Measurements from ENCODE around the gene PAK2.
"Not testable (repeated sequence)": the region's sequence is repeated elsewhere in the genome, so short reads cannot be mapped to it uniquely, and the experiment has no call there.

The PAK2 gene

DNA sequence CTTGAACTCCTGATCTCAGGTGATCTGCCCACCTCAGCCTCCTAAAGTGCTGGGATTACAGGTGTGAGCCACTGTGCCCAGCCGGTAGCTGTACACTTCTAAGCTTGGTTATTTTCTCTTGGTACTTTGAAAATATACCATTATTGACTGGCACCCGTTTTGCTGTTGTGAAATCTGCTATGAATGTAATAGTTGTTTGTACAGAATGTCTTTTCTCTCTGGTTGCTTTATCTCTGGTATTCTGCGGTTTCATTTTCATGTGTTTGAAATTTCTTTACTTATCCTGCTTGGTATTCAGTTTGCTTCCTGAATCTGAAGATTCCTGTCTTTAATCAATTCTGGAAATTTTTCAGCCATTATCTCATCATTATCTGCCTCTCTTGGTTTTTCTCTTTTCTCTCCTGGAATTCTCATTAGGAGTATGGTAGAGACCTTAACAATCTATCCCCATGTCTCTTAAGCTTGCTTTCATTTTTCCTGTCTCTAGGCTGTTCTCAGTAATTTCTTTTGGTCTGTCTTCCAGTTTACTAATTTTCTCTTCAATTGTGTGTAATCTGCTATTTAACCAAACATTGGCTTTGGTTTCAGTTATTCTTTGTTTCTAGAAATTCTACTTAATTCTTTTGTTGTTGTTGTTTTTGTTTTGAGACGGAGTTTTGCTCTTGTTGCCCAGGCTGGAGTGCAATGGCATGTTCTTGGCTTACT lies 2.8 kb upstream of the PAK2 start:
- no peak for DNase-seq

DNA sequence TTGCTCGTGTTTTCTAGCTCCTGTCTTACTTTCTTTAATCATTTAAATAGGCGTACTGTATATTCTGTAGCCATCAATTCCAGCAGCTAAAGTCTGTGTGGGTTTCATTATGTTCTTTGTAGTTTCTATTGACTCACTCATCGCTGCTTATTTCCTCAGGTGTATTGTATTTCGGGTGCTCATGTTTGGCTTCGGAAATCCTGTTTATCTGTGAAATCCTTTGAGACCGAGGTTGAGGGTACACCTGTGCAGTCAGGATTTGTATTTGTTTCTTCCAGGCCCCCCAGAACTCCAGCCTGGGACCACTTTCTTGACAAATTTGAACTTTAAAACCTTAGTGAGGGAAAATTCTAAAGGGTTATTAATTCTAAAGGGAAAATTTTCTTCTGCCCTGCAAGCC lies 2.0 kb upstream of the PAK2 start:
- no peak for DNase-seq

DNA sequence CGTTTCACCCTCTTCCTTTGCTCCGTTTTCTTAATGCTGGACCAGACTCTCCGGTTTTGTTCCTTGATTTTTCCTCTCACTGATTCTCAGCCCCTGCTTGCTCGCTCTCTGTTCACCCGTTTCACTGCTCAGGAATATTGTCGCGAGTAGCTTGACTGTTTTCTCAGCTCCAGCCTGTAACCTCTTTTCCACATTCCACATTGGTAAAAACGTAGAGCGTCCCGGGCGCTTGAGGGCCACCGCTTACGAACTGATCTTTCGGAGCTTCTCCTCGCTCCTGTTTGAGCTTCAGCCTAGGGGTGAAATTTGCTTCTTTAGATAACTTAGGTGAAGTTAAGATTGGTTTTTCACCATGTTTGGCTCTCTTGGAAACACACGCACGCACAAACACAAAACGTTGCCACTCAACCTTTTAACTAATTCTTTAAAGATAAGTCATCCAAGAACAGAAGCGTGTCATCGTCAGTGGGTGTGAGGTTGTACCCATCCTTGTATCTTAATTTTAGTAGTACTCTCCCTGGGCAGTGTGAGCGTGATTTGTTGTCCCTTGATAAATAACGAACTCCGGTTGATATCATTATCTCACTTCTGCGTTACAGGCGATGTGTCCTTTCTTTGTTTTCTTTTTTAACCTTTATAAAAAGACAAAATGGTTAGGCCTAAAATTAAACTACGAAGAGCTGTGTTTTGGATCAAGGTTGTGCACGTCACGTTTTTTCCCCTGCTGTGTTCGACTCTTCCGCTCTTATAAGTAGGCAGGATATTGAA lies 1.0 kb downstream of the PAK2 start:
- DNase-seq, result peak; percentile 58

DNA sequence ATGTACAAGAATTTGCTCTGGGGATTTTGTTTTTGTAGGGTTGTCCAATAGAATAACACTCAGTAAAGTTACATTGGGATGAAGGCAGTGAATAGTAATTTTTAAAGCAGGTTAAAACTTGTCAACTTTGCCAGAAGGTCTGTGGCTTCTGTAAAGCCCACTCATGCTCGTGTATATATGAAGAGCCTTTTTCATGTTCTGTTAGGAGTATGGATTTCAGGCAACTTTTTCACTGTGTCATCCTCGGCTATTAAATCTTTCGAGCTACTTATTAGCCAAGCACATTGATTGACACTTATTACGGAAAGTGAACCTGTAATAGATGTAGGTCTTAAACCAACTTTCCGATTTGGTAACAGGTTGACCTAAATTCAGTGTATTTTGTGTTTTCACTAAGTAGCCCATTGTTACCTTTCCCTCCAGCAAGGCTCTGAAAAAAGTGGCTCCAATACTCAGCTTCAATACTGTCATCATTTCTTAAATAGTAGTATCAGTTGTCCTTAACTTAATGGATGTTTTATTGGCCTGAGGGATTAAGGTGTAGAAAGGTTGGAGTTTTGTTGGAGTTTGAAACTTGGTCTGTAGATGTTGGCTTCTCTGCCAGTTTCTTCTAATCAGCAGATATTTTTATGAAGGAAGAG lies 1.7 kb downstream of the PAK2 start:
- no peak for DNase-seq

GRCh38 chr3:196743569-196743968 lies 3.9 kb downstream of the PAK2 start:
- DNase-seq, result not testable (repeated sequence)

GRCh38 chr3:196749125-196749524 lies 9.5 kb downstream of the PAK2 start:
- no peak for DNase-seq

DNA sequence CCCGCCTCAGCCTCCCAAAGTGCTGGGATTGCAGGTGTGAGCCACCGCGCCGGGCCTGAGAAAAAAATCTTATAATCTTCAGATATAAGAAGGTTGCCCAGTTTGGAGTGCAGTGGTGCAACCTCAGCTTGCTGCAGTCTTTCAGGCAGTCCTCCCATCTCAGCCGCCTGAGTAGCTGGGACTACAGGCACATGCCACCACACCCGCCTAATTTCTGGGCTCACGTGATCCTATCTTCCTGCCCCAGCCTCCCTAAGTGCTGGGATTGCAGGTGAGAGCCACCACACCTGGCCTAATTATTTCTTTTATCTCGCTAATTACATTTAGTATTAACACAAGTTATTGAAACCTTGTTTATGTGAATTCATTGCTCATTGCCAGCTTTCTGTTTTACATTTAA lies 13.5 kb downstream of the PAK2 start:
- no peak for DNase-seq

GRCh38 chr3:196754091-196754981 lies 14.7 kb downstream of the PAK2 start:
- no peak for DNase-seq

- DNase-seq, result no peak
Observed at GRCh38 chr3:196756732-196757131, 17.1 kb downstream of the PAK2 start.

- DNase-seq, result no peak
Observed at GRCh38 chr3:196757876-196758739, 18.5 kb downstream of the PAK2 start.

DNA sequence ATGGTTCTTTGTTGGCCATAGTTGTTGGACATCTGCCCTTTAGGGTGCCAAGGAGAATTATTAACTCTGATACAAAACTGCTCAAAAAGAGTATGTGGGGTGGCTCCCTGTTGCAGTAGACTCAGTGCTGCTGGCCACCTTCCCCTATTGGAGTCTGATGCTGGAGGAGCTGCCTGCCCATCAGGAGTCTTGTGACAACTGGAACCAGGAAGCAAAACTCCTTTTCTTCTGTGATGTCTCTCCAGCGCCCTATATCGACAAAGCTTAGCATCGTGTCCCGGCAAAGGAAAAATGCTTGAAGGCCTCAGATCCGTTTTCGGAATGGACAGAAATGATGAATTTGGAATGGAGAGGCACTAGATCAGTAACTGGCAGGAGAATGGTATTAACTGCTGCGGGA lies 23.5 kb downstream of the PAK2 start:
- no peak for DNase-seq

GRCh38 chr3:196765454-196765853 lies 25.8 kb downstream of the PAK2 start:
- no peak for DNase-seq

GRCh38 chr3:196771067-196771466 lies 31.4 kb downstream of the PAK2 start:
- no peak for DNase-seq

GRCh38 chr3:196772102-196772501 lies 32.4 kb downstream of the PAK2 start:
- DNase-seq, result no peak

GRCh38 chr3:196772897-196773296 lies 33.2 kb downstream of the PAK2 start:
- no peak for DNase-seq

GRCh38 chr3:196774191-196774820 lies 34.6 kb downstream of the PAK2 start:
- DNase-seq, result no peak

DNA sequence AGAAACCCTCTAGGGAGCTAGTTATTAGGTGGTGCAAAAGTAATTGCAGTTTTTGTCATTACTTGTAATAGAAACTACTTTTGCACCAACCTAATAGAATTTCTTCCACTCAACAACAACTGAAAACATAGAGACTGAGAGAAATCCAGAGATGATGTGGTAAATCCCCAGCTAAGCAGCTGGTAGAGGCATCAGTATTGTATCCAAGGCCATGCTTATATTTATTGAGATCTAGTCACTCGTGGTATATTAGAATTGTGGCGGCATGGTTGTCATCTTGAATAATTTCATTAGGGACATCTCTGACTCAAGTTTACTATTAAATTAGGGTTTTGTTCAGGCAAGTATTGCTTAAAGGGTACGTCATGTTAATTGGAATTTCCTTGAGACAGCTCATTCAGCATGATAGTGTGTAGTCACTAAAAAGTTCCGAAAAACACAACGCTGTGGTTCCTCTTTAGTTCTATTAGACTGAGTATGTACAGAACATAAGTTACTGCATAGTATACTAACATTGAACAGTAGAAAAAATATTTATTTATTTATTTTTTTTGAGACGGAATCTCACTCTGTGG lies 35.3 kb downstream of the PAK2 start:
- DNase-seq, result no peak

DNA sequence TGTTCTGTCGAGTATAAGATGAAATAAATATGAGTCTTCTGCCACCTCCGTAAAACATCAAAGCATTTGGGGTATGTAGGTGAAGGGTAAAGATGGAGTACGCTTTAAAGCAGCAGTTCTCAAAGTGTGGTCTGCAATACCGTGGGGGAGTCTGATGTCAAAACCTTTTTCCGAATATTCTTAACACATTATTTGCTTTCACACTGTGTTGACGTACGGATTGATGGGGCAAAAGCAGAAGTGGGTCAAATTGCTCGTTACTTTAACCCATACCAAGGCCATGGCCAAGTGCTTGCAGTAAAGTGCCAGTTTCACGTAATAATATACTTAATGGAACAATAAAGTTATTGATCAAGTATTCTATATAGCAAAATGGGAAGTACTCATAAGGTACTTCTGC lies 36.3 kb downstream of the PAK2 start:
- DNase-seq, result no peak

- DNase-seq, result no peak
Observed at GRCh38 chr3:196777836-196778235, 38.2 kb downstream of the PAK2 start.

- DNase-seq, result no peak
Observed at GRCh38 chr3:196778755-196779154, 39.1 kb downstream of the PAK2 start.

GRCh38 chr3:196782511-196782910 lies 42.9 kb downstream of the PAK2 start:
- no peak for DNase-seq
